Effector memory CD4-positive, alpha-beta T cell (primary cell): ENCODE data around the gene STK32C.
"Not testable (repeated sequence)": the region's sequence is repeated elsewhere in the genome, so short reads cannot be mapped to it uniquely, and the experiment has no call there.

Experiments used
- DNase-seq, 3 donors: peaks; one replicate each; pipeline ENCODE4 v3.0.0-alpha.2; 2020
- H3K27ac ChIP-seq: 2 replicates; pipeline ENCODE4 v1.7.0; 2013; ENCODE audit warnings: mild to moderate bottlenecking, low read length, moderate library complexity; ENCODE audit not compliant: insufficient read depth, poor library complexity, severe bottlenecking
- H3K27me3 ChIP-seq: replicated peaks from 2 replicates; pipeline ENCODE4 v1.7.0; 2013; ENCODE audit warnings: mild to moderate bottlenecking, low read length; ENCODE audit not compliant: insufficient read depth, control insufficient read depth, poor library complexity, severe bottlenecking
- H3K36me3 ChIP-seq: 2 replicates; pipeline ENCODE4 v1.7.0; 2013; ENCODE audit warnings: mild to moderate bottlenecking, low read length, moderate library complexity; ENCODE audit not compliant: control insufficient read depth, insufficient read depth
- H3K4me1 ChIP-seq: 2 replicates; pipeline ENCODE4 v1.7.0; 2013; ENCODE audit warnings: low read length, mild to moderate bottlenecking; ENCODE audit not compliant: control insufficient read depth, insufficient read depth, poor library complexity, severe bottlenecking
- H3K4me3 ChIP-seq: 2 replicates; pipeline ENCODE4 v1.7.0; 2013; ENCODE audit warnings: low read length, low read depth, mild to moderate bottlenecking; ENCODE audit not compliant: insufficient read depth, poor library complexity, severe bottlenecking
- H3K9me3 ChIP-seq: 2 replicates; pipeline ENCODE4 v1.7.0; 2013; ENCODE audit warnings: mild to moderate bottlenecking, low read length, moderate library complexity; ENCODE audit not compliant: control insufficient read depth

STK32C gene

DNA sequence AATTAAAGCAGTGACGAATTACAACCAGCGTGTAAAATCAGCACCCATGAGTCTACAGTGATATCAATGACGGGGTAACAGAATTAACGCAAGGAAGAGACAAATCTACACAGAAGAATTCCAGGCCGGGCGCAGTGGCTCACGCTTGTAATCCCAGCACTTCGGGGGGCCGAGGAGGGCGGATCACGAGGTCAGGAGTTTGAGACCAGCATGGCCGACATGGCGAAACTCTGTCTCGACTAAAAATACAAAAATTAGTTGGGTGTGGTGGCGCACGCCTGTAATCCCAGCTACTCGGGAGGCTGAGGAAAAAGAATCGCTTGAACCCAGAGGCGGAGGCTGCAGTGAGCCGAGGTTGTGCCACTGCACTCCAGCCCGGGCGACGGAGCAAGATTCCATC lies 12.3 kb downstream of the STK32C start:
- not testable (repeated sequence) for H3K4me1 ChIP-seq, H3K4me3 ChIP-seq, H3K9me3 ChIP-seq, H3K36me3 ChIP-seq, H3K27me3 ChIP-seq, H3K27ac ChIP-seq, DNase-seq

DNA sequence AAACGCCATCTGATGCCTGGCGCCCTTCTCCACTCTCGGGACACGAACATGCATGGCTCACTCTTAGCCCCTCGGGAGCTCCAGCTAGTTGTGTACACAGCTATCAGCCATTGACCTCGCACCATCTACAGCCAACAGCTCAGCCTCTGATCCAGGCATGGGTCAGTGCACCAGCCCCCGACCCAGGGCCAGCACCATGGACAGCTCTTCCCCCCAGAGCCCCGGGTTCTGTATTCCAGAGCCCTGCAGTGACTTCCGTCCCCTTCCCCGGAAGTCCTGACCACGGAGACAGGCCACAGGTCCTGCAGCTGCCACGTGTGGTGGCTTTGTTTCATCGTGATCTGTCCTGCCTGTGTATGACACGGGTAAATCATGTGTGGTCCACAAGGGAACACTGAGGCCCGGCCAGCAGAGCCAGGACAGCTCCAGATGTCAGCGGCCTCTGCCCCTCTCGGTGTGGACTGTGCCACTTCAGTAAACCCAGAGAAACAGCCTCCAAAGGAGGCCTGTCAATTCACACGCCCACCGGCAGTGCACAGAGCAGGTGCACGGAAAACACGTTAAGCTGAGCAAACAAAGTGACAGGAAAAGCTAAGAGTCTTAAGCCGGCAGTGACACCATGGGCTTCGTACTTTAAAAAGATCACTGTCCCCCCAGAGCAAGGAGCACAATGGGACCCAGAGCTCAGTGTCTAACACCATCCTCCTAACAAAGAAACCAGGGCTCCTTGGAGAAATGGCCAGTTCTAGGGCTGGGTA lies 13.0 kb downstream of the STK32C start:
- no peaks in the 10 kb centered on the region for H3K4me1 ChIP-seq
- H3K27ac ChIP-seq: no peak overlapping the region
- no peaks in the 10 kb centered on the region for H3K9me3 ChIP-seq
- H3K27me3 ChIP-seq: no peaks in the 10 kb centered on the region
- no peaks in the 10 kb centered on the region for H3K36me3 ChIP-seq
- DNase-seq: no peak
- no peak overlapping the region for H3K4me3 ChIP-seq

DNA sequence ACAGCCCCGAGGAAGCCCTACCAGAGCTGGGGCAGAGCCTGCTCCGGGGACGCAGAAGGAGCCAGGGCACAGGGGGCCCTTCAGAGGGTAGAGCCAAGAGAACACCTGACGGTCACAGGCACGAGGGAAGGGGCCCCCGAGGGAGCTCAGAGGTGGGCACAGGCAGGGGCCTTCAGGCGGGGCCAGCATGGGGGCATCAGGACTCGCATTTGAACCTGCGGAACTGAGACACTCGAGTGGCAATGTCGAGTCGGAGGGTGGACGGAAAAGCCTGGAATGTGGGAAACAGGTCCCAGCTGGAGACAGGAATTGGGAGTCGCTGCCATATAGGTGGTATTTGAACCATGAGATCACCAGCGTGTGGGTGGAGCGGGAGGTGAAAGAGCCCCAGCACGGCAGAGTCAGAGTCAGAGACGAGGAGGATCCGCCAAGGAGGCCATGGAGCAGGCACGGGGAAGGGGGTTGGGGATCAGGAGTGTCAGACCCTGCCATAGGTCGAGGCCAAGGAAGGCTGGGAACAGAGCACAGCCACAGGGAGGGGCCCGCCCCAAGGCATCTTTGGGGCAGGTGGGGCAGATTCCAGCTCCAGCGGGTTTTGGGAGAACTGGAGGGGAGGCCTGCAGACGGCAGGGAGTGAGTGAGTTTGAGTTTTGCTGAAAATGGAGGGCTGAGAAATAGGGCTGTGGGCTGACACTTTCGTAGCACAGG lies 13.8 kb downstream of the STK32C start:
- Histone ChIP-seq H3K9me3 (no peaks in the 10 kb centered on the region), H3K4me1 (no peaks in the 10 kb centered on the region), H3K27ac (no peak overlapping the region), H3K4me3 (no peak overlapping the region), H3K36me3 (no peaks in the 10 kb centered on the region), H3K27me3 (no peaks in the 10 kb centered on the region)
- DNase-seq: no peak

DNA sequence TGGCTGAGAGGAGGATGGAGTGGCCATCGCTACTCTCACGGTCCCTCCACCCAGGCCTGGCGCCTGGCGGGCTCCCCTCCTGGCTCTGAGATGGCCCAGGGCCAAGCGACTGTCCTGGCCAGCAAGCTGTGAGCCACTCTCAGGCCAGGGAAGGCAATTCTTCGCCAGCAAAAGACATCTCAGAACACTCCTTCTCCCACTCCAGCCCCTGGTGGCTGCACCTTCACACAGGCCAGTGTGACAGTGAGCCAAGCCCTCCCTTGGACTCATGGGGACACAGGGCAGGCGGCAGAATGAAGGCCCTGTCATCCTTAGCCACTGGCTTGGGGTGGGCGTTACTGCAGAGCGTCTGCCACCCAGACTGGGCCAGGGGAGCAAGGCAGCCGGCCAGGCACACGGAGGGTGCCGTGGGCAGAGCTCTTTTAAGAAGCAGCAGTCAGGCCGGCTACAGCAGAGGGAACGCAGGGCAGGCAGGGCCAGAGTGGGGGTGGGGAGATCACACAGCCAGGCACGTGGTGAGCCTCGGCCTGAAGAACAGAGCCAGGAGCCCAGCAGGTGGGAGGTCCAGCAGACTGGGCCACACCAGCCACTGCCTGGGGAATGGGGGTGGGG lies 14.4 kb downstream of the STK32C start:
- H3K27ac ChIP-seq: no peak overlapping the region
- H3K27me3 ChIP-seq: no peaks in the 10 kb centered on the region
- no peak overlapping the region for H3K4me3 ChIP-seq
- no peaks in the 10 kb centered on the region for H3K4me1 ChIP-seq
- no peak for DNase-seq
- H3K9me3 ChIP-seq: no peaks in the 10 kb centered on the region
- H3K36me3 ChIP-seq: no peaks in the 10 kb centered on the region

DNA sequence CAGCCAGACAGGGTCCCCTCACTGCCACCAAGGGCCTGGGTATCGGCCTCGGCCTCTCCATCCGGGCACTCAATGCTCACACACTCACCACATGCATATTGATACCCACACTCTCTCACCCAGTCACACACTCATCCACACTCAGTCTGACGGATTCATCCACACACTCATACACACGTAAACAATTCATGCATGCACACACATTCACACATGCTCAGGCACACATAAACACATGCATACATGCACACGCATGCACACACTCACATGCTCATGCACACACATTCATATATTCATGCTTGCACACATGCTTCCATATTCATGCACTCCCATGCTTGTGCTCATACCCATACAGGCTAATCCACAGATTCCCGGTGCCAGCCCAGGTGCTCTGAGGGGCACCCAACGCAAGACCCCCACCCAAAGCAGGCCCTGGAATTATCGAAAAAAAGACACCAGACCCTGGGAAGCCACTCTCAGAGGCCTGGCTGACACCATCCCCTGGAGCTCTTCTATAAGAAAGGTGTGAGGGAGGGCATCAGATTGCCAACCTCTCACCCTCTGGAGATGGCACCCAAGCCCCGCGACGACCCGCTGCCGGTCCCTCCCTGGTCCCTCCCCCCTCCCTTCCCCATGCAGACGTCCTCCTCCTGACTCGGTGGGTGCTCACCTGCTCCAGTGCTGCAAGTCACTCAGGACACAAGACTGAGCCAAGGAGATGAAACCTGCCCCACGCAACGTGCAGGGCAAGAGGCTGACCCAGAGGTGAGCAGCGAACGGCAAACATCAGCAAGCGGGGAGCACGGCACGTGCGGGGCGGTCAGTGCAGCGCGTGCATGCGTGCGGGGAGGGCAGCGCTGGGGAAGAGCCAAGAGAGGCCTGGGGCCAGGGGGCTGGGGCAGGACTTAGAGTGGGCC lies 15.2 kb downstream of the STK32C start:
- Histone ChIP-seq H3K27me3 (no peaks in the 10 kb centered on the region), H3K4me3 (no peak overlapping the region), H3K27ac (no peak overlapping the region), H3K4me1 (no peaks in the 10 kb centered on the region), H3K9me3 (no peaks in the 10 kb centered on the region), H3K36me3 (no peaks in the 10 kb centered on the region)
- DNase-seq: no peak

DNA sequence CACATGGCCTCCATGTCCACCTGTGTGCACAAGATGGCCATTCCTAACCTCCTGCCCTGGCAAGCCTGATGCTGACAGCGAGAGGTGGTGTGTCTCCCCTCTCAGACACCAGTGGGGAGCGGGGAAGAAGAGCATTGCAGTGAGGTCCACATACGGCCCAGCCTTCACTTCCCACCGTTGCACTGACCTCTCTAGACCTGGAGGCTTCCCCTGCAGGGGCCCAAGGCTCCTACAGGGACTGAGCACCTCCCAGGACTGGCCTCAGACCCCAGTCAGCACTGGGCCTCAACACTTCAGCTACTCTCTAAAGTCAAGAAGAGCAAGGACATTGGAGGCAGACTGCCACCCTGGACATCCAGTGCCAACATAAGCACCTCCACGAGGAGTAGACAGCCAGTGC lies 15.9 kb downstream of the STK32C start:
- no peaks in the 10 kb centered on the region for H3K27me3 ChIP-seq
- no peaks in the 10 kb centered on the region for H3K4me1 ChIP-seq
- H3K4me3 ChIP-seq: no peak overlapping the region
- no peaks in the 10 kb centered on the region for H3K36me3 ChIP-seq
- no peak for DNase-seq
- no peaks in the 10 kb centered on the region for H3K9me3 ChIP-seq
- no peak overlapping the region for H3K27ac ChIP-seq

DNA sequence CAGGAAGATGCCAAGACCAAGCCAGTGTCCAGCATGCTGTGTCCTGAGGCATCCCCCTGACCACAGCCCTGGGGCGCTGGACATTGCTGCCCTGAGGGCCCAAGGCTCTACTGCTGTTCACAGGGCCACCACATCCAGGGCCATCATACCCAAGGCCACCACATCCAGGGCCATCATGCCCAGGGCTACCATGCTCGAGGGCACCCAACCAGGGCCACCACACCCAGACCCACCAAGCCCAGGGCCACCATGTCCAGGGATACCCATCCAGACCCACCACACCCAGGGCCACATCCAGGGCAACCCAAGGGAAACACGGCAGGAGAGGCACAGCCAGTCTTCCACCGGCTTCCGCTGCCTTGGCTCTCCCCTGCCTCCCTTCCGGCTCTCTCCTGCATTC lies 17.1 kb downstream of the STK32C start:
- Histone ChIP-seq H3K9me3 (no peaks in the 10 kb centered on the region), H3K36me3 (no peaks in the 10 kb centered on the region), H3K4me1 (no peaks in the 10 kb centered on the region), H3K27me3 (no peaks in the 10 kb centered on the region), H3K27ac (no peak overlapping the region), H3K4me3 (no peak overlapping the region)
- no peak for DNase-seq

DNA sequence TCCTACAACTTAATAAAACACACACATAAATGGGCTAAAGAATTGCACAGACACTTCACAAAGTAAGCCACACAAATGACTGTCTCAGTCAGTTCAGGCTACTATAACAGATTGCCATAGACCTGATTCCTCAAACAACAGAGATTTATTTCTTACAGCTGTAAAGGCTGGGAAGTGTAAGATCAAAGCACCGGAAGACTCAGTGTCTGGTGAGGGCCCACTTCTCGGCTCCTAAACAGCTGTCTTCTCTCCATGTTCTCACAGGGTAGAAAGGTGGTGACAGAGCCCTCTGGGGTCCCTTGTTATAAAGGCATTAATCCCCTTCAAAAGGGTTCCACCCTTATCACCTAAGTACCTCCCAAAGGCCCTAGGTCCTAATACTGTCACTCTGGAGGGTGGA lies 18.3 kb downstream of the STK32C start:
- H3K36me3 ChIP-seq: no peaks in the 10 kb centered on the region
- H3K27ac ChIP-seq: no peak overlapping the region
- no peak for DNase-seq
- H3K4me1 ChIP-seq: no peaks in the 10 kb centered on the region
- no peak overlapping the region for H3K4me3 ChIP-seq
- H3K9me3 ChIP-seq: no peaks in the 10 kb centered on the region
- no peaks in the 10 kb centered on the region for H3K27me3 ChIP-seq

DNA sequence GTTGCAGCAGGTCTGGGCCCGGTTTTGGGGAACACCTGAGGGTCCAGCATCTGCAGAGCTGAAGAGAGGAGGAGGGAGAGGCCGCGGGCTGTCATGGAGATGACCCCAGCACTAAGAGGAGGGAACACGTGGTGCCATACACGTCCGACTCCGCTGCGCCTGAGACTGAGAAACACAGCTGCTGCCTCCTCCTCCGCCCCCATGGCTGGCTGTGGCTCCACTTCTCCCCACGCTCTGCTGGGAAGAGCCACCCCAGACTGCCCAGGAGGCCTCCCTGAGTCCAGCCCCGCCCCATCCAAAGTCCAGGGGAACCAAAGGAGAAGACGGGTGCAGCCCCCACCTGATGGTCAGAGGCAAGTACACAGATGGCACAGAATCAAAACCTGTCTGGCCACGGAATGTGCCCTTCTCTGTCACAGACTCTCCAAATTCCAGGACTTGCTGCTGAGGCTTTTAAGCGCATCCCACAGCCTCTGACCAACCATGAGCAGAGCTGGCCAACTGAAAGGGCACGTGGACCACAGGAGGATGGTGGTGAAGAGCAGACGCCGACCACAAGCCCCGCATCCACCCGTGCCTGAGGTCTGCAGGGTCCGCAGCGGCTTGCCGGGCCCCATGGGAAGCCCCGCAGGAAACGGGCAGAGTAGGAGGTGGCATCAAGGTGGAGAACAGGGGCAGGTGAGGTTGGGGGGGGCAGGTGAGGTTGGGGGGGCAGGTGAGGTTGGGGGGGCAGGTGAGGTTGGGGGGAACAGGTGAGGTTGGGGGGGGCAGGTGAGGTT lies 24.0 kb downstream of the STK32C start:
- no peak overlapping the region for H3K27ac ChIP-seq
- no peaks in the 10 kb centered on the region for H3K4me1 ChIP-seq
- H3K9me3 ChIP-seq: no peaks in the 10 kb centered on the region
- H3K36me3 ChIP-seq: no peaks in the 10 kb centered on the region
- no peak overlapping the region for H3K4me3 ChIP-seq
- DNase-seq: no peak
- no peaks in the 10 kb centered on the region for H3K27me3 ChIP-seq
